ENCODE results near the gene SLC6A1. TPM values are rescaled to one million over a fixed set of nuclear protein-coding genes. Genes with fewer than 3 reads are reported as not detected.

Gene SLC6A1
- total RNA-seq, 1 experiment from 2014 or later: not detected

DNA sequence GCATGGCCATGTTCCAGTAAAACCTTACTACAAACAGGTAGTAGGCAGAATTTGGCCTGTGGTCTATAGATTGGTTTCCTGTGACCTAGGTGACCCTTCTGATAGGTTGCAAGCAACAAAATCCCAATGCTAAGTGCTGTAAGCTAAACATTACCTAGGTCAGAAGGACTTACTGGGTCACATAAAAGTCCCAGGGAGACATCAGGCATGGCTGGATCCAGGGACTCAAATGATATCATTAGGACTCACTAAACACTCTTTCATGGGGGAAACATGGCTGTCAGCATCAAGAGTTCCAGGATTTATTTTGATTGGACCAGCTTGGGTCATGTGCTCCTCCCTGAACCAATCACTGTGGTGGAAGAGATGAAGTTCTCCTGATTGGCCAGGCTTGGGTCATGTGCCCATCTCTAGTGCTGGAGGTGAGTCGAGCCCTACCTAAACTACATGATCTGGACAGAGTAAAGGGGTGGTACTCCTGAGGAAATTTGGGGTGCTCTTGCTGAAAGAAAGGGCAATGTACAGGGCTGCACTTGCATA, 16.8 kb upstream of the SLC6A1 start:
- no peak overlapping the region for H3K27ac Mint-ChIP-seq (ENCODE audit: unreplicated experiment)
- intact Hi-C loops (cut with micrococcal nuclease; ENCODE audit: unreplicated experiment): no loop called here
- Histone ChIP-seq H3K4me3 (ENCODE audit: low read depth, low read length) (no peak overlapping the region), H3K4me1 (no peaks in the 10 kb centered on the region), H3K9me3 (no peaks in the 10 kb centered on the region), H3K36me3 (ENCODE audit: control insufficient read depth, insufficient read depth, low read length) (no peaks in the 10 kb centered on the region), H3K27me3 (replicated peaks; ENCODE audit: control insufficient read depth, insufficient read depth, low read length) (no peaks in the 10 kb centered on the region)
- no peak for DNase-seq
- H3K9me3 Mint-ChIP-seq (ENCODE audit: unreplicated experiment): no peaks in the 10 kb centered on the region
- H3K4me3 Mint-ChIP-seq (ENCODE audit: unreplicated experiment): no peak overlapping the region
- TF ChIP-seq, protein P1, sequence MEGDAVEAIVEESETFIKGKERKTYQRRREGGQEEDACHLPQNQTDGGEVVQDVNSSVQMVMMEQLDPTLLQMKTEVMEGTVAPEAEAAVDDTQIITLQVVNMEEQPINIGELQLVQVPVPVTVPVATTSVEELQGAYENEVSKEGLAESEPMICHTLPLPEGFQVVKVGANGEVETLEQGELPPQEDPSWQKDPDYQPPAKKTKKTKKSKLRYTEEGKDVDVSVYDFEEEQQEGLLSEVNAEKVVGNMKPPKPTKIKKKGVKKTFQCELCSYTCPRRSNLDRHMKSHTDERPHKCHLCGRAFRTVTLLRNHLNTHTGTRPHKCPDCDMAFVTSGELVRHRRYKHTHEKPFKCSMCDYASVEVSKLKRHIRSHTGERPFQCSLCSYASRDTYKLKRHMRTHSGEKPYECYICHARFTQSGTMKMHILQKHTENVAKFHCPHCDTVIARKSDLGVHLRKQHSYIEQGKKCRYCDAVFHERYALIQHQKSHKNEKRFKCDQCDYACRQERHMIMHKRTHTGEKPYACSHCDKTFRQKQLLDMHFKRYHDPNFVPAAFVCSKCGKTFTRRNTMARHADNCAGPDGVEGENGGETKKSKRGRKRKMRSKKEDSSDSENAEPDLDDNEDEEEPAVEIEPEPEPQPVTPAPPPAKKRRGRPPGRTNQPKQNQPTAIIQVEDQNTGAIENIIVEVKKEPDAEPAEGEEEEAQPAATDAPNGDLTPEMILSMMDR (IDR thresholded peaks at IDR 0.05; ENCODE audit: insufficient read depth in 1 of 2, low read depth in 1 of 2, low read length in 1 of 2, severe bottlenecking in 1 of 2, unreplicated experiment in 1 of 2): no peak
- H3K27me3 Mint-ChIP-seq (ENCODE audit: insufficient read depth, unreplicated experiment): peaks cover 6% of the 10 kb centered on the region
- H3K36me3 Mint-ChIP-seq (ENCODE audit: insufficient read depth, unreplicated experiment): no peaks in the 10 kb centered on the region
- ChIA-PET POLR2A (no interaction called here), CTCF (no interaction called here)
- BruUV-seq (replicated peaks): no TSS peak
- H3K4me1 Mint-ChIP-seq (ENCODE audit: low read depth, unreplicated experiment): no peaks in the 10 kb centered on the region

DNA sequence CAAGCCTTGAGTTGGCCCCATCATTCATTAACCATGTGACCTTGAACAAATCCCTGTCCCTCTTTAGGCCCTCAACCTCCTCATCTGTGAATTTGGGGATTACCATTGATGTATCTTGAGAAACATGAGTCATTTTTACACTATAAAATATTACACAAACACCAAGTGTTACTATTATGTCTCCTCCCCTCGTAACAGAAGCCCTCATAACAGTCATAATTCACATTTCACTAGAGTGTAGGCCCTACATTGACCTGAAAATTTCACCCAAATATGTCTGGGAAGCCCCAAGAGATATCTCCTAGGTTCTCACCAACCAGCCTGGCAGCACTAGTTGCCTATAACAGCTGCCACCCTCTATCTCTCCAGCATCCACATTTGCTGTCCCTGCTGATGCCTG, 15.8 kb upstream of the SLC6A1 start:
- H3K27me3 ChIP-seq (replicated peaks; ENCODE audit: control insufficient read depth, insufficient read depth, low read length): no peaks in the 10 kb centered on the region
- H3K27ac Mint-ChIP-seq (ENCODE audit: unreplicated experiment): no peak overlapping the region
- TF ChIP-seq, protein P1 (IDR thresholded peaks at IDR 0.05; ENCODE audit: insufficient read depth in 1 of 2, low read depth in 1 of 2, low read length in 1 of 2, severe bottlenecking in 1 of 2, unreplicated experiment in 1 of 2): no peak
- POLR2A ChIA-PET: no interaction called here
- intact Hi-C loops (cut with micrococcal nuclease; ENCODE audit: unreplicated experiment): no loop called here
- no peaks in the 10 kb centered on the region for H3K4me1 Mint-ChIP-seq (ENCODE audit: low read depth, unreplicated experiment)
- BruUV-seq (replicated peaks): no TSS peak
- no peak overlapping the region for H3K4me3 Mint-ChIP-seq (ENCODE audit: unreplicated experiment)
- CTCF ChIA-PET: no interaction called here
- no peak overlapping the region for H3K4me3 ChIP-seq (ENCODE audit: low read depth, low read length)
- H3K27me3 Mint-ChIP-seq (ENCODE audit: insufficient read depth, unreplicated experiment): peaks cover 6% of the 10 kb centered on the region
- no peaks in the 10 kb centered on the region for H3K36me3 Mint-ChIP-seq (ENCODE audit: insufficient read depth, unreplicated experiment)
- H3K9me3 ChIP-seq: no peaks in the 10 kb centered on the region
- no peaks in the 10 kb centered on the region for H3K36me3 ChIP-seq (ENCODE audit: control insufficient read depth, insufficient read depth, low read length)
- H3K9me3 Mint-ChIP-seq (ENCODE audit: unreplicated experiment): no peaks in the 10 kb centered on the region
- no peaks in the 10 kb centered on the region for H3K4me1 ChIP-seq
- no peak for DNase-seq

DNA sequence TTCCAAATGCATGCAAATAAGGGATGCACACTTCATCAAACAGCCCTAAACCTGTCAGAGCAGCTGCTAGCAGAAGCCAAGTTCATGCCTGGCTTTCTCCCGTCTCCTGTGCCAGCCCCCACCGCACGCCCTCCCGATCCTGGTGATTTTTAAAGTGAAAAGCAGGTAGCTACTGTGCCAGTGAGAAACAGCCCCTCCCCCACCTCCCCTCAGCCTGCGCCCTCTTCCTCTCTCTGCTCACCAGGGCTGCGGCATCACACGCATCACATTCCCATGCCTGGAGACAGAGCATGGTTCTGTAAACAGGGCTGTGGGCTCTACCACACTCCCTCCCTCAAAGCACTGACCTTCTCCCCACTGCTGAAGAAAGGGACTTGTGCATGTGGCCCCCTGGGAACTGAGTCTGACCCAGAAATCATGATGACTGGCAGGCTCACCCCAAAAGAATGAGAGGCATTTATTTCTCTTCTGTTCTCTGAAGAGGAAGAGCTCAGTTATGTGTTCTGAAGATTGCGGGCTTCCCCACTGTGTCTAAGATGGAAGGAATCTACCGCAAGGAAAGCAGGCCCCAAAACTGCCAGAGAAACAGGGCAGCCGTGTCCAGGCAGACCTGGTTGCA, 14.5 kb upstream of the SLC6A1 start:
- intact Hi-C loops (cut with micrococcal nuclease; ENCODE audit: unreplicated experiment): no loop called here
- Mint-ChIP-seq H3K27me3 (ENCODE audit: insufficient read depth, unreplicated experiment) (peaks cover 6% of the 10 kb centered on the region), H3K4me1 (ENCODE audit: low read depth, unreplicated experiment) (no peaks in the 10 kb centered on the region), H3K36me3 (ENCODE audit: insufficient read depth, unreplicated experiment) (no peaks in the 10 kb centered on the region), H3K4me3 (ENCODE audit: unreplicated experiment) (no peak overlapping the region), H3K27ac (ENCODE audit: unreplicated experiment) (no peak overlapping the region), H3K9me3 (ENCODE audit: unreplicated experiment) (no peaks in the 10 kb centered on the region)
- TF ChIP-seq, protein P1 (IDR thresholded peaks at IDR 0.05; ENCODE audit: insufficient read depth in 1 of 2, low read depth in 1 of 2, low read length in 1 of 2, severe bottlenecking in 1 of 2, unreplicated experiment in 1 of 2): no peak
- BruUV-seq (replicated peaks): no TSS peak
- DNase-seq: no peak
- Histone ChIP-seq H3K36me3 (ENCODE audit: control insufficient read depth, insufficient read depth, low read length) (no peaks in the 10 kb centered on the region), H3K4me3 (ENCODE audit: low read depth, low read length) (no peak overlapping the region), H3K27me3 (replicated peaks; ENCODE audit: control insufficient read depth, insufficient read depth, low read length) (no peaks in the 10 kb centered on the region), H3K9me3 (no peaks in the 10 kb centered on the region), H3K4me1 (0 out of 2 replicates have a peak, but pooled peaks cover 3% of the 10 kb centered on the region)
- ChIA-PET CTCF (no interaction called here), POLR2A (no interaction called here)
